Tibial artery (tissue), 4 donors: ENCODE results near the gene SF3B3.

Experiments used
- DNase-seq, 2 donors: peaks; one replicate each; pipeline ENCODE4 v3.0.0-alpha.2; 2019
- H3K27ac ChIP-seq, 2 donors: fragments of 200-600 bp; sonication (generic) in 1 of 2; 1 replicate in 1 of 2; 2 replicates in 1 of 2; pipeline ENCODE4 v1.5.1; 2018 to 2019; ENCODE audit warnings: mild to moderate bottlenecking in 1 of 2
- H3K27me3 ChIP-seq, 2 donors: fragments of 200-600 bp; sonication (generic) in 1 of 2; one replicate each; pipeline versions ENCODE4 v1.5.1 to v1.6.0; 2016 to 2019
- H3K36me3 ChIP-seq, 3 donors: fragments of 200-600 bp; sonication (generic) in 2 of 3; one replicate each; pipeline ENCODE4 v1.5.1; 2016 to 2019; ENCODE audit warnings: mild to moderate bottlenecking in 2 of 3
- H3K4me1 ChIP-seq, 4 donors: fragments of 200-600 bp; sonication (generic) in 2 of 4; 1 replicate in 3 of 4; 2 replicates in 1 of 4; pipeline ENCODE4 v1.5.1; 2016 to 2019
- H3K4me3 ChIP-seq, 2 donors: fragments of 200-600 bp; sonication (generic) in 1 of 2; 1 replicate in 1 of 2; 2 replicates in 1 of 2; pipeline ENCODE4 v1.5.1; 2018 to 2019; ENCODE audit warnings: mild to moderate bottlenecking in 2 of 2
- H3K9me3 ChIP-seq, 3 donors: fragments of 200-600 bp; sonication (generic) in 1 of 3; one replicate each; pipeline ENCODE4 v1.5.1; 2016 to 2019
- CTCF ChIP-seq, 2 experiments: fragments of 200-600 bp in 1 of 2; fragments of 450-650 bp in 1 of 2; IDR thresholded peaks; one replicate each; pipeline ENCODE4 v1.5.1; 2017 to 2019; ENCODE audit warnings: antibody characterized with exemption in 2 of 2, mild to moderate bottlenecking in 1 of 2, moderate library complexity in 1 of 2
- intact Hi-C: fragments of 100-400 bp; cut with DNase I; formaldehyde crosslinking; loops from one replicate; pipeline ENCODE4 v1.15.0; 2023; ENCODE audit warnings: low total_unique reads

The SF3B3 gene

GRCh38 chr16:70556063-70556462, 32.4 kb downstream of the SF3B3 start:
- H3K36me3 ChIP-seq, result peaks cover 80 to 98% (median 93%) of the 10 kb centered on the region in 3 donors
- H3K4me3 ChIP-seq, result no peak overlapping the region
- H3K27me3 ChIP-seq, result no peaks in the 10 kb centered on the region
- no peaks in the 10 kb centered on the region for H3K9me3 ChIP-seq
- no peak for TF ChIP-seq CTCF (IDR thresholded peaks at IDR 0.05)
- no peaks in the 10 kb centered on the region for H3K4me1 ChIP-seq
- no peak overlapping the region for H3K27ac ChIP-seq
- intact Hi-C loops, result no loop called here
- no peak for DNase-seq

GRCh38 chr16:70561623-70562022, 38.0 kb downstream of the SF3B3 start:
- H3K27me3 ChIP-seq, result no peaks in the 10 kb centered on the region
- H3K4me1 ChIP-seq, result no peaks in the 10 kb centered on the region
- no peak overlapping the region for H3K27ac ChIP-seq
- H3K9me3 ChIP-seq, result no peaks in the 10 kb centered on the region
- intact Hi-C loops, result no loop called here
- no peak for DNase-seq
- H3K4me3 ChIP-seq, result no peak overlapping the region
- TF ChIP-seq CTCF (IDR thresholded peaks at IDR 0.05), result no peak
- peaks cover 95 to 99% (median 99%) of the 10 kb centered on the region in 3 donors for H3K36me3 ChIP-seq

GRCh38 chr16:70563636-70564035, 40.0 kb downstream of the SF3B3 start:
- Histone ChIP-seq H3K36me3 (peaks cover 98 to 100% (median 99%) of the 10 kb centered on the region in 3 donors), H3K27me3 (no peaks in the 10 kb centered on the region), H3K9me3 (no peaks in the 10 kb centered on the region), H3K4me3 (no peak overlapping the region), H3K4me1 (no peaks in the 10 kb centered on the region), H3K27ac (no peak overlapping the region)
- no peak for TF ChIP-seq CTCF (IDR thresholded peaks at IDR 0.05)
- intact Hi-C loops, result no loop called here
- no peak for DNase-seq

GRCh38 chr16:70565053-70565452, 41.4 kb downstream of the SF3B3 start:
- Histone ChIP-seq H3K4me1 (peaks cover 0 to 4% (median 0%) of the 10 kb centered on the region in 4 donors), H3K36me3 (peaks cover 99 to 100% (median 100%) of the 10 kb centered on the region in 3 donors), H3K27me3 (no peaks in the 10 kb centered on the region), H3K27ac (no peak overlapping the region), H3K9me3 (no peaks in the 10 kb centered on the region), H3K4me3 (no peak overlapping the region)
- DNase-seq, result no peak
- TF ChIP-seq CTCF (IDR thresholded peaks at IDR 0.05), result no peak
- intact Hi-C loops, result loop anchor here (5.0 kb wide), 1 partner anchor 87 kb away; no protein-coding TSS in a partner anchor

GRCh38 chr16:70568601-70569237, 45.1 kb downstream of the SF3B3 start:
- no peaks in the 10 kb centered on the region for H3K9me3 ChIP-seq
- H3K4me3 ChIP-seq, result no peak overlapping the region
- no peak overlapping the region for H3K27ac ChIP-seq
- no peak for DNase-seq
- intact Hi-C loops, result loop anchor here (5.0 kb wide), 1 partner anchor 84 kb away; no protein-coding TSS in a partner anchor
- no peaks in the 10 kb centered on the region for H3K27me3 ChIP-seq
- H3K36me3 ChIP-seq, result peaks cover 89 to 94% (median 92%) of the 10 kb centered on the region in 3 donors
- H3K4me1 ChIP-seq, result peaks cover 0 to 17% (median 13%) of the 10 kb centered on the region in 4 donors
- no peak for TF ChIP-seq CTCF (IDR thresholded peaks at IDR 0.05)
